ENCODE data around the gene TSHZ2.

DNA sequence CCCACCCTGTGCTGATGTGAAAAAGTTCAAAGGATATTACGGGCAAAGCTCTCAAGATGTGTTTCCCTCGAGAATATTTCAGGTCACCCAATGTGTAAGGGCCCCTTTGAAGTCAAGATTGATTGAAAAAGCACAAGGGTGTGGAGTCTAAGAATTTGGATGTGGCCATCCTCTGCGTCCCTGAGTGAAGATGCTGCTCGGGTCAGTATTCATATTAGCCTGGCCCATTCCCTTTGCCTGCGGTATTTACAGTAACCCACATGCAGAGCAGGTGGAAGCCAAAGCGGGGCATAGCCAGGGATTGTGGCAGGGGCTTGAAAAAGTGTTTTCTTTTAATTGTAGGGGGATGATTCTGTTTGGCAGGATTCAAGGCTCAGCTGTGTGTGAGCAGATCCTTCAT, 211.0 kb downstream of the TSHZ2 start:
- no peak for TF ChIP-seq TAF1 (IDR thresholded peaks at IDR 0.05; ENCODE audit: borderline replicate concordance, insufficient read depth, low read length)
- no peak for TF ChIP-seq SIN3A (IDR thresholded peaks at IDR 0.05; ENCODE audit: borderline replicate concordance, insufficient read depth, low read length)
- TF ChIP-seq POLR2AphosphoS5 (IDR thresholded peaks at IDR 0.05; ENCODE audit: low read depth, low read length), result no peak
- TF ChIP-seq, protein P1, sequence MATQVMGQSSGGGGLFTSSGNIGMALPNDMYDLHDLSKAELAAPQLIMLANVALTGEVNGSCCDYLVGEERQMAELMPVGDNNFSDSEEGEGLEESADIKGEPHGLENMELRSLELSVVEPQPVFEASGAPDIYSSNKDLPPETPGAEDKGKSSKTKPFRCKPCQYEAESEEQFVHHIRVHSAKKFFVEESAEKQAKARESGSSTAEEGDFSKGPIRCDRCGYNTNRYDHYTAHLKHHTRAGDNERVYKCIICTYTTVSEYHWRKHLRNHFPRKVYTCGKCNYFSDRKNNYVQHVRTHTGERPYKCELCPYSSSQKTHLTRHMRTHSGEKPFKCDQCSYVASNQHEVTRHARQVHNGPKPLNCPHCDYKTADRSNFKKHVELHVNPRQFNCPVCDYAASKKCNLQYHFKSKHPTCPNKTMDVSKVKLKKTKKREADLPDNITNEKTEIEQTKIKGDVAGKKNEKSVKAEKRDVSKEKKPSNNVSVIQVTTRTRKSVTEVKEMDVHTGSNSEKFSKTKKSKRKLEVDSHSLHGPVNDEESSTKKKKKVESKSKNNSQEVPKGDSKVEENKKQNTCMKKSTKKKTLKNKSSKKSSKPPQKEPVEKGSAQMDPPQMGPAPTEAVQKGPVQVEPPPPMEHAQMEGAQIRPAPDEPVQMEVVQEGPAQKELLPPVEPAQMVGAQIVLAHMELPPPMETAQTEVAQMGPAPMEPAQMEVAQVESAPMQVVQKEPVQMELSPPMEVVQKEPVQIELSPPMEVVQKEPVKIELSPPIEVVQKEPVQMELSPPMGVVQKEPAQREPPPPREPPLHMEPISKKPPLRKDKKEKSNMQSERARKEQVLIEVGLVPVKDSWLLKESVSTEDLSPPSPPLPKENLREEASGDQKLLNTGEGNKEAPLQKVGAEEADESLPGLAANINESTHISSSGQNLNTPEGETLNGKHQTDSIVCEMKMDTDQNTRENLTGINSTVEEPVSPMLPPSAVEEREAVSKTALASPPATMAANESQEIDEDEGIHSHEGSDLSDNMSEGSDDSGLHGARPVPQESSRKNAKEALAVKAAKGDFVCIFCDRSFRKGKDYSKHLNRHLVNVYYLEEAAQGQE (IDR thresholded peaks at IDR 0.05; ENCODE audit: insufficient read depth in 1 of 2, low read depth in 2 of 2, low read length in 2 of 2), result no peak
- TF ChIP-seq FOXP2 (optimal IDR thresholded peaks at IDR 0.05; ENCODE audit: borderline replicate concordance, extremely low read depth, extremely low read length, insufficient read depth), result no peak

All from PFSK-1 (cell line).